Fibroblast of gingiva (primary cell): Measurements from ENCODE around the gene NDUFV1.

Experiments
- DNase-seq: peaks from one replicate; pipeline ENCODE4 v3.0.0-alpha.2; 2011; ENCODE audit warnings: low read depth

The NDUFV1 gene

DNA sequence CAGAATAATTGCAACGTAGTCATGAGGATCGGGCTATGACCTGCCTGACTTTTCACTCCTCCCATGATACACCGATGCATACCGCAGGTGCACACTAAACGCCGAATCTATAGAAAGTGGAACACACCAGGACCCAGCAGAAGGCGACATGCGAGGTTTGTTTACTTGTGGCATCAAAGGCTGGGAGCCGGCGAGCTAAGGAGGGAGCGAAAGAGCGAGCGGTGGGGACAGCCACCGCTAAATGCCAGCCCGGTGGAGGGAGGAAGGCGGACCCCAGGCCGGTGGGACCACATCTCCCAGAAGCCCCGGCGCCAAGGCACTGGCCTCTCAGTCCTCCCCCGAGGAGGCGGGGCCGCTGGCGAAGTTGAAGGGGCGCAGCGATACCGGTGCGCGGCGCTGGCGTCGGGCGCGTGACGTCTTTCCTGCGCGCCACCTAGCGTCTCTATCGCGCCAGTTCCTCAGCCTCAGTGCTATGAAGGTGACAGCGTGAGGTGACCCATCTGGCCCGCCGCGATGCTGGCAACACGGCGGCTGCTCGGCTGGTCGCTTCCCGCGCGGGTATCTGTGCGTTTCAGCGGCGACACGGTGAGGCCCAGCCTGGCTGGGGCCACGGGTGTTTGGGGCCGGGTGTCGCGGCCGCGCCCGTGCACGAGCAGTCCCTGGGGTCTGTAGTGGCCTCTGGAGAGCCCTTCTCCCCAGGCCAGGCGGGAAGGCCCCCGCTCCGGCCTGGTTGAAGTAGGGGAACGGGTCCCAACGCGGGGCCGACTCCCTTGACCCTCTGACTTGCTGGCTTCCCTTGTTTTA is at the start of gene NDUFV1:
Gene NDUFV1 (plus strand): TSS at position 445 of the 804 bp plus-strand sequence. CDS start 69 bp downstream, at position 514.
- peak; percentile 88 for DNase-seq

DNA sequence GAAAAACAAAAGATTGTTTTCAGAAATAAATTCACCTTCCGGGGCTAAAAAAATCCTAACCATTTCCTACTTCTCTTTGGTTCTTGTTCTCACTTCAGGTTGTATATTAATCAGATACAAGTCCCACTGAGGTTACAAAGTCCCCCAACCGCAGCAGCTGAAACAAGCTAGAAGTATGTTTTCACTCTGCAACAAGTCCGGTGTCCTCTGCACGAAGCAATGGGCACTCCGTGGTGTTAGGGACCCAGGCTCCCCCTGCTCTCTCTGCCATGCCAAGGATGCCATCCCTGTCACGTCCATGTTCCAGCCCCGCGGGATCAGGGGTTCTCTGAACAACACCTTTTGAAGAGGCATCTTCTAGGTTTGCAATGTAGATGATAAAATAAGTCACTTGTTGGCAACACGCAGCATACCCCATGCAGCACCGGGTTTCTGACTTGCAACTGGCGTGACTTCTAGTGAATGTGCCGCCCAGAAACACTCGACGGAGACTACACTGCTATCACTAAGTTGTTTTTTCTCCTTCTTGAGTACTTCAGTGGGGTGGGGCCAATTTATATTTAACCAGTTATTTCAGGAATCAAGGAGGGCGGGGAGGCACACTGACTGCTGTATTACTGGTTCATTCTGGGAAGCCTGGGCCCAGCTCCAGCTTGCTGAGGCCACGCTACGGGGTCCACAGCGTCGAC is 48.5 kb upstream of the NDUFV1 start:
- DNase-seq: no peak

DNA sequence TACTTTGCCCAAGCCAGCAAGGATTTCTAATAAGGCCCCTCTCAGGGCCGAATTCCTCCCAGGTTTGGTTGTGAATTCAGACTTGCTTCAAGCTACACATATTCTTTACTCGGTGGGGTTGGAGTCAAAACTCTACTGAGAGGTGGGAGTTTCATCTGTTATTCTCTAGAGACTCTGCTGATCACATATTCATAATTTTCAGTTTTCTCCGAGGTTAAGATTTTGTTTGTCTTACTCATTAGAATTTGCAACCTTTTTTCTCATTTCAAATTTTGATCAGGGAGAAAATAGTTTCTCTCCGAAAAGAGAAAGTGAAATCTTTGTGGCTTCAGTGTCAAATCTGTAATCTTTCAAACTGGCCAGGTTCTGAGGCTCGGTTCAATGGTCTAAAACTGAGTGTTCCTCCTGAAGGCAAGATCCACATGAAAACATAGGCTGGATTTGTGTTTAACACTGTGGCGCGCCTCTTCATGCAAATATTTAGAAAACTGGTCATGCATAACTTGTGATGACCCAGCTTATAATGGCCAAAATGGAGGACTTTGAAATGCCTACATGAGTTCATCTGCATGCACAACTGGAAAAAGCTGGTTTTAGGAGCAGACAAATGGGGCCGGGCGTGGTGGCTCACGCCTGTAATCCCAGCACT is 44.6 kb upstream of the NDUFV1 start:
- DNase-seq: no peak

DNA sequence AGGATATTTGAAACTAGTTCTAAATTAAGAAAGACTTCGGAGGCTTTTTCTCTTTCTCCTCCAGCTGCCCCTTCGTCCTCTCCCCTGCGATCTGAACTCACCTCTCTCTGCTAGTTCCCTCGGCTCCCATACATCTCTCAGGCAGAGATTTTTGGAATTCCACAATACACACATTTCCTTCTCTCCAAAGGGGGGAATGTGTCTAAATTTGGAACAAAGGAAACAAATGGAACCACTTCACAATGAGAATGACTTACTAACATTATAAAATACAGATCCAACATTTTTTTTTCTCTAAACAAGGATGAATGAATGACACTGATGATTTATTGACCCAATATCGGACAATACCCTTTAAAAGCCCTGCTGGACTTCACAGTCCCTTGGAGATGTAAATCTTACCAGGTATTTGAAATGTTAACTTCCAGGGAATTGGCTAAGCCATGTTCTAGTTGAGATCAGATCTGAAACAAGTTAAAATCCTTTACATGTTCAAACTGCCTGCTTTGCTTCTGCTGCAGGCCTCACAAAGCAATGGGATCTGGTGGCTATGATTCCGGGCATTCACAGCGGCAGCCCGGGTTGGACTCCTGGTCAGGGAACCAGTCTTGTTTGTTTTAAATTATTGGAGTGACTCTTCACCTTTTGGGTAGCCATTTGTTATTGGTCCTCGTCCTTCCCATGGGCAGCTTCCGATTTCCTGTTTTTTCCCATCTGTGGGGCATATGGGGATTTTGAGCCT is 43.6 kb upstream of the NDUFV1 start:
- no peak for DNase-seq

DNA sequence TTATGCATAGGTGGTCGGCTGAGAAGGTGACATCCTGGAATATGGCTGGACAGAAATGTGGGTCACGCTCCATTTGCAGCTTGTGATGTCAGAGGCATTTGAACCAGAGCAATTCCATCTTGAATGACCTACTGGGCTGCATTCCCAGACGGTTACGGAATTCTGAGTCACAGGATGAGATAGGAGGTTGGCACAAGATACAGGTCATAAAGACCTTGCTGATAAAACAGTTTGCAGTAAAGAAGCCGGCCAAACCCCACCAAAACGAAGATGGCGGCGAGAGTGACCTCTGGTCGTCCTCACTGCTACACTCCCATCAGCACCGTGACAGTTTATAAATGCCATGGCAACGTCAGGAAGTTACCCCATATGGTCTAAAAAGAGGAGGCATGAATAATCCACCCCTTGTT is 43.0 kb upstream of the NDUFV1 start:
- DNase-seq: peak; percentile 74

DNA sequence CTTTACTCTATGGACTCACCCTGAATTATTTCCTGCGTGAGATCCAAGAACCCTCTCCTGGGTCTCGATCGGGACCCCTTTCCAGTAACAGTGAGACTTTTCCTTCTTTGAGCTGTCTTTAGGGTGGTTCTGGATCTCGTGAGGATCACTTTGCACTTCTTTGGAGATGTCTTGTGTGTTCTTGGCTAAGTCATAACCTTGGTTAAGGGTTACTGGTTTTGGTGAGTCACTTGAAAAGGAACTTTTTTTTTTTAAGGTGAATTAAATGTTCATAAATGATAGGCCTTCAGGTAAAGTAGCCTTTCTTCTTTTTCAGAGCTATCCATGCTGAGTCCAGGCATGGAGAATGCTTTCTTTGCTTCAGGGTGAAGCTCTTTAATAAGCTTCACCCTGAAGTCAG is 42.5 kb upstream of the NDUFV1 start:
- no peak for DNase-seq

DNA sequence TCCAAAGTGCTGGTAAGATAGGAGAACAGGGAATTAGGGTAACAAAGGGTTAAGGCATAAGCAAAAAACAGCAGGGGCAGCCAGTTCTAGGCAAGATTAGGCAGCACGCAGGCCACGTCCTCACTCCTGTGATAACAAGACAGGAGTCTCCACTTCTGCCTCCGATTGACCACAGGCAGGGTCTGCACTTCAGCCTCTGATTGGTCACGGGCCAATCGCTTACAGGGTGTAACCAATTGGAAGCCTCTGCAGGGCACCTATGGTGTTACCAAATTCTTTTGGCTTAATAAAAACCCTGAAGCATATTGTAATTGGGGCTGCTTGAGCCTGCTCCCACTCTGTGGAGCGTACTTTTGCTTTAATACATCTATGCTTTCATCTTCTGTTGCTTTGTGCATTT is 35.3 kb upstream of the NDUFV1 start:
- DNase-seq: no peak

DNA sequence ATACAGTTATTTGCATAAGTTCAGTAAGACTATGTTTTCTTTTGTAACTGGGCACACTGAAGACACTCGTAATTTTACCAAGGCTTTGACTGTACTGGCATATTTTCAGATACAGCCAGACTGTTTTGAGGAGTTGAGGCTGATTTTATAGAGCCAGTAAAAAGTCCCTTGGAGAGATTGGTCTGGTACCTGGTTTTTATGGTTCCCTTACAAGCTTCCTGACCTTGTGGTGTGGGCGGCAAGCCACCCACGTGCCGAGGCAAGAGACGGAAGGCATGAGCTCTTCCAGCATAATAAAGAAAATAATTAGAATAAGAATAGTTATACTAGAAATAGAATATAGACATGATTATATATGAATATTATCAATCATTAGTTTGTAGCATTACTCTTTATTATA is 34.4 kb upstream of the NDUFV1 start:
- DNase-seq: no peak

DNA sequence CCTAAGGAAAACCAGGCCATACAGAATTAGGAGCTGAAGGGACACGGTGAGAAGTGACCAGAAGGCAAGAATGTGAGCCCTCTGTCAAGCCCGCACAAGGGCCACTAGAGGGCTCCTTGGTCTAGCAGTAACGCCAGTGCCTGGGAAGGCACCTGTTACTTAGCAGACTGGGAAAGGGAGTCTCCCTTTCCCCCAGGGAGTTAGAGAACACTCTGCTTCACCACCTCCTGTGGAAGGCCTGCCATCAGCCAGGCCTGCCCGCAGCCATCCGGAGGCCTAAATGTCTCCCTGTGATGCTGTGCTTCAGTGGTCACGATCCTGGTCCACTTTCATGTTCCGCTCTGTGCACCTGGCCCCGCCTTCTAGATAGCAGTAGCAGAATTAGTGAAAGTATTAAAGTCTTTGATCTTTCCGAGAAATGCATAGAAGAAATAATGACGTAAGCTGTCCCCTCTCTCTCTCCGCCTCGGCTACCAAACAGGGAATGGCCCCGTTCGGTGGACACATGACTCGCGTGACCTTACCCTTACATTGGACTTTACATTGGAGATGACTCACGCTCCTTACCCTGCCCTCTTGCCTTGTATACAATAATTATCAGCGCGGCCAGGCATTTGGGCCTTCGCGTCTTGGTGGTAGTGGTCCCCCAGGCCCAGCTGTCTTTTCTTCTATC is 33.9 kb upstream of the NDUFV1 start:
- peak; percentile 29 for DNase-seq

DNA sequence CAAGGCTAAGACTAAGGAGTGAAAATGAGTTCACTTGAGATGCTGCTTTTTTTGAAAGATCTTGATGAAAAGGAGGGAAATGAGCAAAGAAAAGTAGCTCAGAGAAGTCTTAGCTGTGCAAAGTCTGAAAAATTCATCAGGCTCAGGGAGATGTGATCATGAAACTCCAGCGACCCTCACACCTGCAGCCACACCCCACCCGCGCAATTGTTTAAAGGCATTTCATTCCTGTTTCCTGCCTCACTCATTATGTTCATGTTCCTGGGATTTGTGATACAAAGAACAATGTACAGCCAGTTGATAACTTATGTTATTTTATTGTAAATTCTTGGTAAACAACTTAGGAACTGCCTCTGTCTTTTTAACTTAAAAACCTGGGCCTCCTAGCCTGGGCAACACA is 31.8 kb upstream of the NDUFV1 start:
- DNase-seq: no peak

DNA sequence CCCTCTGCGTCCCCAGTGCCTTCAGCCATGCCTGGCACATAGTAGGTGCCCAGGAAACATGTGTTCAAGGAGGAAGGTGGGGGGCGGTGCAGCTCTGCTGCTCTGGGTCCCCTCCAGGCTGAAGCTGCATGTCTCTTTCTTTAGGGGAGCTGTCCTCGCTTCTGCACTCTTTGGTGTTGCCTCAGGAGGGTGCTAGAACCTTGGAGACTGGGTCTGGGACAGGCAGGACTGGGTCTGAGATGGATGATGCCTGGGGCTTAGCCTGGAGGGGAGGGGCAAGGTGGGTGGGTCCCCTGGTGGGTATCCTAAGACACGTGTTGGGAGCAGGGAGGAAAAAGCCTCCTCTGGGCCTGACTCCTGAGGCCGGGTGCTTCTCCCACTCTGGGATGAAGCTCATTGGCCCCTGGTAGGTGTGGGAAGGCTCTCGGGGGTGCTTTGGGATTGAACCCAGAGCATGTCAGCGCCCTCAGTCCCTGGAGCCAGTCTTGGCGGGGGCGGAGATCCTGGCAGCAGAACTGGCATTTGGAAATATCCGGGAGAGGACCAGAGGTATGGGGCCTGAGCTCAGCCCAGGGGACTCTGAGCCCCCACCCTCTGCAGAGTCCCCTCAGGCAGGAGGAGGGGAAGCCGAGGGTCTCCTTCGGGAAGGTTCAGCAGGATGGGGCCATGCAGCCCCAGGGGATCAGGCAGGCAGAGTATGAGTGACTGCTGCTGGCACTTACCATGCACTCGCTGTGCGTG is 29.8 kb upstream of the NDUFV1 start:
- no peak for DNase-seq

DNA sequence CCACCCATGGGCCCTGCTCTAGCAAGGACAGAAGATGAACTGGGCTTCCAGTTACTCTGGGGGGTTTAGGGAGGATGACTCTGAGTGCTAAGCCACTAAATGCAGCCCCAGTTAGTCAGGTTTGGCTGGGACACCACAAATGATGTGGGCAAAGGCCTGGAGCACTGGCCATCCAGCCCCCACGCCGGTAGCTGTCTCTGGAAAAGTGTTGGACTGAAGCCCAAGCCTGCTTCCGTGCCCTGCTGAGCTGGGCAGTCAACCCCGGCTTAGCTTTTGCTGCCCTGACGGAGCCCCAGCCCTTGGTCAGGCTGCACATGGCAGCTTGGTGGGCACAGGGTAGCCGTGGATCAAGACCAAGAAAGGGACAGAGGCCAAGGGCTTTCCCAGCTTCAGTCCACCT is 28.8 kb upstream of the NDUFV1 start:
- no peak for DNase-seq

DNA sequence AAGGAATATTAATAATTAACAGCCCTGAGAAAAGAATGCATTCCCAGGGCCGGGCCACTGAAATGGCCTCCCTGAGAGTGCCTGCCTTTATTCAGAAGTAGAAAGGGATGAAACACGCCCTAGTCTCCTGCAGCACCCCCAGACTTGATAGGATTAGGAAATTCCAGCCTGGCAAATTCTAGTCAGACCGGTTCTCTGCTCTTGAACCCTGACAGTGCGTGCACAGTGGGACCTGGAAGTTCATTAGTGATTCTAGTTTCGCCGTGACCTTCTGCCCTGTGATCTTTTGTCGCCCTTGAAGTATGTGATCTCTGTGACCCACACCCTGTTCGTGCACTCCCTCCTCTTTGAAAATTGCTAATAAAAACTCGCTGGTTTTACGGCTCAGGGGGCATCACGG is 25.3 kb upstream of the NDUFV1 start:
- no peak for DNase-seq

DNA sequence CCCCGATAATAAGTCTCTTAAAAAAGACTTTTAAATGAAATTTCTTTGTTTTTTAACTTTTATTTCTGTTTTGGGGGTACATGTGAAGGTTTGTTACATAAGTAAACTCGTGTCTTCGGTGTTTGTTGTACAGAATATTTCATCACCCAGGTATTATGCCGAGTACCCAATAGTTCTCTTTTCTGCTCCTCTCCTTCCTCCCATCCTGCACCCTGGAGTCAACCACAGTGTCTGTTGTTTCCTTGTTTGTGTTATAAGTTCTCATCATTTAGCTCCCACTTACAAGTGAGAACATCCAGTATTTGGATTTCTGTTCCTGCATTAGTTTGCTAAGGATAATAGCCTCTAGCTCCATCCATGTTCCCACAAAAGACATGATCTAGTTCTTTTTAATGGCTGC is 24.7 kb upstream of the NDUFV1 start:
- no peak for DNase-seq

DNA sequence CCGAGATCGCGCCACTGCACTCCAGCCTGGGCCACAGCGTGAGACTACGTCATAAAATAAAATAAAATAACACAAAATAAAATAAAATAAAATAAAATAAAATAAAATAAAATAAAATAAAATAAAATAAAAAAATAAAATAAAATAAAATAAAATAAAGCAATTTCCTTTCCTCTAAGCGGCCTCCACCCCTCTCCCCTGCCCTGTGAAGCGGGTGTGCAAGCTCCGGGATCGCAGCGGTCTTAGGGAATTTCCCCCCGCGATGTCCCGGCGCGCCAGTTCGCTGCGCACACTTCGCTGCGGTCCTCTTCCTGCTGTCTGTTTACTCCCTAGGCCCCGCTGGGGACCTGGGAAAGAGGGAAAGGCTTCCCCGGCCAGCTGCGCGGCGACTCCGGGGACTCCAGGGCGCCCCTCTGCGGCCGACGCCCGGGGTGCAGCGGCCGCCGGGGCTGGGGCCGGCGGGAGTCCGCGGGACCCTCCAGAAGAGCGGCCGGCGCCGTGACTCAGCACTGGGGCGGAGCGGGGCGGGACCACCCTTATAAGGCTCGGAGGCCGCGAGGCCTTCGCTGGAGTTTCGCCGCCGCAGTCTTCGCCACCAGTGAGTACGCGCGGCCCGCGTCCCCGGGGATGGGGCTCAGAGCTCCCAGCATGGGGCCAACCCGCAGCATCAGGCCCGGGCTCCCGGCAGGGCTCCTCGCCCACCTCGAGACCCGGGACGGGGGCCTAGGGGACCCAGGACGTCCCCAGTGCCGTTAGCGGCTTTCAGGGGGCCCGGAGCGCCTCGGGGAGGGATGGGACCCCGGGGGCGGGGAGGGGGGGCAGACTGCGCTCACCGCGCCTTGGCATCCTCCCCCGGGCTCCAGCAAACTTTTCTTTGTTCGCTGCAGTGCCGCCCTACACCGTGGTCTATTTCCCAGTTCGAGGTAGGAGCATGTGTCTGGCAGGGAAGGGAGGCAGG is 23.2 kb upstream of the NDUFV1 start, which contains the start of gene GSTP1:
Gene GSTP1 (plus strand): TSS at position 566 of the 958 bp plus-strand sequence. CDS start 32 bp downstream, at position 598.
- peak; percentile 90 for DNase-seq

DNA sequence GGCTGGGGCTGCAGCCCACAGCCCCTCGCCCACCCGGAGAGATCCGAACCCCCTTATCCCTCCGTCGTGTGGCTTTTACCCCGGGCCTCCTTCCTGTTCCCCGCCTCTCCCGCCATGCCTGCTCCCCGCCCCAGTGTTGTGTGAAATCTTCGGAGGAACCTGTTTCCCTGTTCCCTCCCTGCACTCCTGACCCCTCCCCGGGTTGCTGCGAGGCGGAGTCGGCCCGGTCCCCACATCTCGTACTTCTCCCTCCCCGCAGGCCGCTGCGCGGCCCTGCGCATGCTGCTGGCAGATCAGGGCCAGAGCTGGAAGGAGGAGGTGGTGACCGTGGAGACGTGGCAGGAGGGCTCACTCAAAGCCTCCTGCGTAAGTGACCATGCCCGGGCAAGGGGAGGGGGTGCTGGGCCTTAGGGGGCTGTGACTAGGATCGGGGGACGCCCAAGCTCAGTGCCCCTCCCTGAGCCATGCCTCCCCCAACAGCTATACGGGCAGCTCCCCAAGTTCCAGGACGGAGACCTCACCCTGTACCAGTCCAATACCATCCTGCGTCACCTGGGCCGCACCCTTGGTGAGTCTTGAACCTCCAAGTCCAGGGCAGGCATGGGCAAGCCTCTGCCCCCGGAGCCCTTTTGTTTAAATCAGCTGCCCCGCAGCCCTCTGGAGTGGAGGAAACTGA is 22.4 kb upstream of the NDUFV1 start:
- peak; percentile 67 for DNase-seq

DNA sequence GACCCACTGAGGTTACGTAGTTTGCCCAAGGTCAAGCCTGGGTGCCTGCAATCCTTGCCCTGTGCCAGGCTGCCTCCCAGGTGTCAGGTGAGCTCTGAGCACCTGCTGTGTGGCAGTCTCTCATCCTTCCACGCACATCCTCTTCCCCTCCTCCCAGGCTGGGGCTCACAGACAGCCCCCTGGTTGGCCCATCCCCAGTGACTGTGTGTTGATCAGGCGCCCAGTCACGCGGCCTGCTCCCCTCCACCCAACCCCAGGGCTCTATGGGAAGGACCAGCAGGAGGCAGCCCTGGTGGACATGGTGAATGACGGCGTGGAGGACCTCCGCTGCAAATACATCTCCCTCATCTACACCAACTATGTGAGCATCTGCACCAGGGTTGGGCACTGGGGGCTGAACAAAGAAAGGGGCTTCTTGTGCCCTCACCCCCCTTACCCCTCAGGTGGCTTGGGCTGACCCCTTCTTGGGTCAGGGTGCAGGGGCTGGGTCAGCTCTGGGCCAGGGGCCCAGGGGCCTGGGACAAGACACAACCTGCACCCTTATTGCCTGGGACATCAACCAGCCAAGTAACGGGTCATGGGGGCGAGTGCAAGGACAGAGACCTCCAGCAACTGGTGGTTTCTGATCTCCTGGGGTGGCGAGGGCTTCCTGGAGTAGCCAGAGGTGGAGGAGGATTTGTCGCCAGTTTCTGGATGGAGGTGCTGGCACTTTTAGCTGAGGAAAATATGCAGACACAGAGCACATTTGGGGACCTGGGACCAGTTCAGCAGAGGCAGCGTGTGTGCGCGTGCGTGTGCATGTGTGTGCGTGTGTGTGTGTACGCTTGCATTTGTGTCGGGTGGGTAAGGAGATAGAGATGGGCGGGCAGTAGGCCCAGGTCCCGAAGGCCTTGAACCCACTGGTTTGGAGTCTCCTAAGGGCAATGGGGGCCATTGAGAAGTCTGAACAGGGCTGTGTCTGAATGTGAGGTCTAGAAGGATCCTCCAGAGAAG is 21.6 kb upstream of the NDUFV1 start:
- DNase-seq: no peak

DNA sequence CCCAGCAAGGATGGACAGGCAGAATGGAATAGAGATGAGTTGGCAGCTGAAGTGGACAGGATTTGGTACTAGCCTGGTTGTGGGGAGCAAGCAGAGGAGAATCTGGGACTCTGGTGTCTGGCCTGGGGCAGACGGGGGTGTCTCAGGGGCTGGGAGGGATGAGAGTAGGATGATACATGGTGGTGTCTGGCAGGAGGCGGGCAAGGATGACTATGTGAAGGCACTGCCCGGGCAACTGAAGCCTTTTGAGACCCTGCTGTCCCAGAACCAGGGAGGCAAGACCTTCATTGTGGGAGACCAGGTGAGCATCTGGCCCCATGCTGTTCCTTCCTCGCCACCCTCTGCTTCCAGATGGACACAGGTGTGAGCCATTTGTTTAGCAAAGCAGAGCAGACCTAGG is 20.8 kb upstream of the NDUFV1 start:
- DNase-seq: no peak
